ENCODE data around the gene MXI1.

The MXI1 gene

GRCh38 chr10:110160522-110160921 is 46.9 kb upstream of the MXI1 start:
- Histone ChIP-seq H3K9me2 (replicated peaks; ENCODE audit: low read depth, low read length) (no peaks in the 10 kb centered on the region), H4K20me1 (ENCODE audit: insufficient read depth, low read length, poor library complexity, severe bottlenecking) (peaks cover 3% of the 10 kb centered on the region), H3K27me3 (ENCODE audit: insufficient read depth, low read length, poor library complexity, severe bottlenecking) (peaks cover 75% of the 10 kb centered on the region), H3K4me1 (ENCODE audit: insufficient read depth, low read length, poor library complexity, severe bottlenecking) (peaks cover 16% of the 10 kb centered on the region), H3K4me2 (ENCODE audit: low read depth, low read length, poor library complexity, severe bottlenecking) (no peak overlapping the region), H3K9me3 (ENCODE audit: insufficient read depth, low read depth, low read length) (no peaks in the 10 kb centered on the region), H2AFZ (ENCODE audit: low read length) (no peak overlapping the region), H3K4me3 (ENCODE audit: low read length, poor library complexity, severe bottlenecking) (no peak overlapping the region), H3F3A (ENCODE audit: low read depth) (no peaks in the 10 kb centered on the region), H3K36me3 (ENCODE audit: insufficient read depth, low read length) (no peaks in the 10 kb centered on the region), H3K9ac (ENCODE audit: low read depth, low read length, poor library complexity, severe bottlenecking) (no peak overlapping the region), H3K79me2 (ENCODE audit: insufficient read depth, low read length) (no peaks in the 10 kb centered on the region)
- no peak for TF ChIP-seq CTCF (conservative IDR thresholded peaks at IDR 0.05; ENCODE audit: low read length)
- TF ChIP-seq EZH2phosphoT487 (IDR thresholded peaks at IDR 0.05; ENCODE audit: borderline replicate concordance), result no peak

GRCh38 chr10:110162741-110163145 is 44.7 kb upstream of the MXI1 start:
- Histone ChIP-seq H2AFZ (ENCODE audit: low read length) (no peak overlapping the region), H3K36me3 (ENCODE audit: insufficient read depth, low read length) (no peaks in the 10 kb centered on the region), H3K9me2 (replicated peaks; ENCODE audit: low read depth, low read length) (no peaks in the 10 kb centered on the region), H3K79me2 (ENCODE audit: insufficient read depth, low read length) (no peaks in the 10 kb centered on the region), H3K4me3 (ENCODE audit: low read length, poor library complexity, severe bottlenecking) (no peak overlapping the region), H3K4me2 (ENCODE audit: low read depth, low read length, poor library complexity, severe bottlenecking) (no peak overlapping the region), H3K9ac (ENCODE audit: low read depth, low read length, poor library complexity, severe bottlenecking) (no peak overlapping the region), H3K27me3 (ENCODE audit: insufficient read depth, low read length, poor library complexity, severe bottlenecking) (peaks cover 96% of the 10 kb centered on the region), H4K20me1 (ENCODE audit: insufficient read depth, low read length, poor library complexity, severe bottlenecking) (no peaks in the 10 kb centered on the region), H3K4me1 (ENCODE audit: insufficient read depth, low read length, poor library complexity, severe bottlenecking) (peaks cover 4% of the 10 kb centered on the region), H3K9me3 (ENCODE audit: insufficient read depth, low read depth, low read length) (no peaks in the 10 kb centered on the region), H3F3A (ENCODE audit: low read depth) (no peaks in the 10 kb centered on the region)
- TF ChIP-seq CTCF (conservative IDR thresholded peaks at IDR 0.05; ENCODE audit: low read length) (no peak), EZH2phosphoT487 (IDR thresholded peaks at IDR 0.05; ENCODE audit: borderline replicate concordance) (no peak)

DNA sequence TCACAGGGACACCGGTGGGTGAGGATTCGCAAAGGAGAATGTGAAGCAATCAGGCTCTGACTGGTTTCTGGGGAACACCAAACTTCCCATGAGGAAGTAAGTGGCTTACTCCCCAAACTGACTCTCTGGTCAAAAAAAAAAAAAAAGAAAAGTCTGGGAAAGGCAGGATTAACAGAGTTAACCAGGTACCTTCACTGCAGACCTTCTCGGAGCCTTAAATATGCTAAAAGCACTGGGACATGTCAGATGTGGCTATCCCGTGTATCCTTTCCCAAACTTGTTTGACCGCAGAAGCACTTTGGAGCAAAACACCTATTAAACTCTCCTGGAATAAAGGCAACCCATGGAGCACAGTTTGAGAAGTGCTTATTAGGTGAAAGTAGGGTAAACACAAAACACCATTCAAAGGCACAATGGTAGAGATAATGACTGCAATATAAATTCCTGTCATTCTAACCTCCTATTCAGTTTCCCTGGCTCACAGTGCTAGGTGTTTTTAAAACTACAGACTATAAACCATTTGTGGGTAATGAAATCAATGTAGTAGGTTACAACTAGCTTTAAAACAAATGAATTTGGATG is 44.1 kb upstream of the MXI1 start:
- no peak overlapping the region for H3K9ac ChIP-seq (ENCODE audit: low read depth, low read length, poor library complexity, severe bottlenecking)
- no peaks in the 10 kb centered on the region for H3K36me3 ChIP-seq (ENCODE audit: insufficient read depth, low read length)
- no peaks in the 10 kb centered on the region for H3K79me2 ChIP-seq (ENCODE audit: insufficient read depth, low read length)
- no peak overlapping the region for H2AFZ ChIP-seq (ENCODE audit: low read length)
- H4K20me1 ChIP-seq (ENCODE audit: insufficient read depth, low read length, poor library complexity, severe bottlenecking), result no peaks in the 10 kb centered on the region
- TF ChIP-seq EZH2phosphoT487 (IDR thresholded peaks at IDR 0.05; ENCODE audit: borderline replicate concordance), result no peak
- TF ChIP-seq CTCF (conservative IDR thresholded peaks at IDR 0.05; ENCODE audit: low read length), result no peak
- no peak overlapping the region for H3K4me3 ChIP-seq (ENCODE audit: low read length, poor library complexity, severe bottlenecking)
- no peak overlapping the region for H3K4me2 ChIP-seq (ENCODE audit: low read depth, low read length, poor library complexity, severe bottlenecking)
- no peaks in the 10 kb centered on the region for H3K9me3 ChIP-seq (ENCODE audit: insufficient read depth, low read depth, low read length)
- H3K27me3 ChIP-seq (ENCODE audit: insufficient read depth, low read length, poor library complexity, severe bottlenecking), result peaks cover 96% of the 10 kb centered on the region
- no peaks in the 10 kb centered on the region for H3K4me1 ChIP-seq (ENCODE audit: insufficient read depth, low read length, poor library complexity, severe bottlenecking)
- H3F3A ChIP-seq (ENCODE audit: low read depth), result no peaks in the 10 kb centered on the region
- H3K9me2 ChIP-seq (replicated peaks; ENCODE audit: low read depth, low read length), result no peaks in the 10 kb centered on the region

Data from Loucy (cell line).